GM23338 (cell line): ENCODE data around the gene CPT2. TPM values are rescaled to one million over a fixed set of nuclear protein-coding genes. Genes with fewer than 3 reads are reported as not detected.
A peak's percentile ranks its signal among the peaks of the same experiment; 100 is the strongest.

Experiments used
- ATAC-seq: fragments of 200-7000 bp; cut with Tn5 transposase; 3 replicates; pipeline ENCODE4 v1.9.1; 2020
- DNase-seq: peaks from one replicate; pipeline ENCODE4 v3.0.0-alpha.2; 2015; ENCODE audit warnings: low spot score
- H2AFZ ChIP-seq: fragments of 200-600 bp; sonication (generic); 2 replicates; pipeline ENCODE4 v1.8.0; 2016; ENCODE audit warnings: antibody characterized with exemption, mild to moderate bottlenecking, moderate library complexity
- H3F3A ChIP-seq: fragments of 200-600 bp; sonication (generic); replicated peaks from 2 replicates; pipeline ENCODE4 v1.8.0; 2017; ENCODE audit warnings: antibody characterized with exemption, mixed run types, low read depth
- H3K27ac ChIP-seq: fragments of 200-600 bp; sonication (generic); 2 replicates; pipeline ENCODE4 v1.6.1; 2016; ENCODE audit warnings: low read depth
- H3K27me3 ChIP-seq: fragments of 200-600 bp; sonication (generic); 2 replicates; pipeline ENCODE4 v1.8.0; 2016; ENCODE audit warnings: mild to moderate bottlenecking, mixed run types, moderate library complexity; ENCODE audit not compliant: insufficient read depth
- H3K36me3 ChIP-seq: fragments of 200-600 bp; sonication (generic); 2 replicates; pipeline ENCODE4 v1.8.0; 2016; ENCODE audit warnings: mild to moderate bottlenecking; ENCODE audit not compliant: insufficient read depth
- H3K4me1 ChIP-seq: fragments of 200-600 bp; sonication (generic); 2 replicates; pipeline ENCODE4 v1.8.0; 2016; ENCODE audit warnings: mild to moderate bottlenecking, moderate library complexity; ENCODE audit not compliant: insufficient read depth
- H3K4me2 ChIP-seq: fragments of 200-600 bp; sonication (generic); 2 replicates; pipeline ENCODE4 v1.7.1; 2017; ENCODE audit warnings: mixed run types
- H3K4me3 ChIP-seq: fragments of 200-600 bp; sonication (generic); 2 replicates; pipeline ENCODE4 v1.6.1; 2016; ENCODE audit warnings: mixed run types
- H3K79me2 ChIP-seq: fragments of 200-600 bp; sonication (generic); replicated peaks from 2 replicates; pipeline ENCODE4 v1.8.0; 2017; ENCODE audit warnings: mild to moderate bottlenecking; ENCODE audit not compliant: insufficient read depth
- H3K9me2 ChIP-seq: fragments of 200-600 bp; sonication (generic); 2 replicates; pipeline ENCODE4 v1.8.0; 2017; ENCODE audit not compliant: insufficient read depth
- H4K20me1 ChIP-seq: fragments of 200-600 bp; sonication (generic); replicated peaks from 2 replicates; pipeline ENCODE4 v1.8.0; 2017; ENCODE audit warnings: mild to moderate bottlenecking; ENCODE audit not compliant: insufficient read depth
- H3K27ac Mint-ChIP-seq: 2 replicates; pipeline ENCODE4 v1.8.0; 2020; ENCODE audit warnings: inconsistent platforms, mild to moderate bottlenecking, moderate library complexity, mixed read lengths
- H3K27me3 Mint-ChIP-seq: 3 replicates; pipeline ENCODE4 v1.8.0; 2022; ENCODE audit warnings: low read depth, mild to moderate bottlenecking, moderate library complexity, mixed read lengths, inconsistent platforms; ENCODE audit not compliant: insufficient read depth, poor library complexity
- H3K36me3 Mint-ChIP-seq: 3 replicates; pipeline ENCODE4 v1.8.0; 2021; ENCODE audit warnings: low read depth, mild to moderate bottlenecking, inconsistent platforms, moderate library complexity, mixed read lengths
- H3K4me1 Mint-ChIP-seq: 3 replicates; pipeline ENCODE4 v1.8.0; 2020; ENCODE audit warnings: mild to moderate bottlenecking, inconsistent platforms, mixed read lengths
- H3K4me3 Mint-ChIP-seq: 3 replicates; pipeline ENCODE4 v1.8.0; 2021; ENCODE audit warnings: moderate library complexity, mild to moderate bottlenecking, inconsistent platforms, mixed read lengths
- H3K9me3 Mint-ChIP-seq: 3 replicates; pipeline ENCODE4 v1.8.0; 2020; ENCODE audit warnings: moderate library complexity, mild to moderate bottlenecking, inconsistent platforms, mixed read lengths
- CREB1 ChIP-seq: fragments of 250-450 bp; sonication (Bioruptor Pico); IDR thresholded peaks from 2 replicates; pipeline ENCODE4 v1.5.0; 2020; ENCODE audit warnings: low read depth, mild to moderate bottlenecking, moderate library complexity
- EZH2 ChIP-seq: fragments of 200-600 bp; sonication (generic); IDR thresholded peaks from one replicate; pipeline ENCODE4 v1.8.0; 2017; ENCODE audit warnings: antibody characterized with exemption, mild to moderate bottlenecking, low read depth; ENCODE audit not compliant: unreplicated experiment
- EZH2phosphoT487 ChIP-seq: fragments of 200-600 bp; sonication (generic); IDR thresholded peaks from one replicate; pipeline ENCODE4 v1.8.1; 2018; ENCODE audit warnings: antibody characterized with exemption; ENCODE audit not compliant: unreplicated experiment
- JUNB ChIP-seq: IDR thresholded peaks from one replicate; pipeline ENCODE4 v1.6.1; 2016; ENCODE audit warnings: antibody characterized with exemption; ENCODE audit not compliant: unreplicated experiment
- NANOG ChIP-seq: IDR thresholded peaks from 2 replicates; pipeline ENCODE4 v1.6.1; 2016; ENCODE audit warnings: antibody characterized with exemption, borderline replicate concordance
- POLR2AphosphoS5 ChIP-seq: IDR thresholded peaks from 2 replicates; pipeline ENCODE4 v1.6.1; 2016; ENCODE audit warnings: antibody characterized with exemption, low read depth
- STAT1 ChIP-seq: IDR thresholded peaks from one replicate; pipeline ENCODE4 v1.6.1; 2016; ENCODE audit warnings: antibody characterized with exemption; ENCODE audit not compliant: unreplicated experiment
- ZNF114 ChIP-seq: fragments of 250-450 bp; sonication (Bioruptor Pico); IDR thresholded peaks from 2 replicates; pipeline ENCODE4 v1.5.0; 2020; ENCODE audit warnings: mild to moderate bottlenecking, moderate library complexity
- ZNF331 ChIP-seq: fragments of 250-450 bp; sonication (Bioruptor Pico); IDR thresholded peaks from 2 replicates; pipeline ENCODE4 v1.5.0; 2020; ENCODE audit warnings: low read depth, mild to moderate bottlenecking, moderate library complexity
- long read RNA-seq: library from polyadenylated mRNA; unstranded; transcript quantifications from one replicate; pipeline ENCODE4 v2.0.0, GENCODE V29; 2020; ENCODE audit not compliant: unreplicated experiment
- polyA plus RNA-seq: library from polyadenylated mRNA; unstranded; fragments of >200 nt; fragmentation: Nextera tagmentation; extraction: Ambion mirVana; gene quantifications from 2 replicates; pipeline ENCODE4 v1.2.1, GENCODE V29; 2016
- total RNA-seq: library from RNA; depleted of rRNA; stranded (reverse); fragments of >200 nt; shearing (Covaris generic); gene quantifications from 2 replicates; pipeline ENCODE4 v1.2.3, GENCODE V29; 2014; rRNA removed
- TF ChIP-seq, protein P1 (sequence below): IDR thresholded peaks from one replicate; pipeline ENCODE4 v1.6.1; 2018; ENCODE audit warnings: antibody characterized with exemption; ENCODE audit not compliant: unreplicated experiment
- TF ChIP-seq, protein P2 (sequence below): IDR thresholded peaks from 2 replicates; pipeline ENCODE4 v1.6.1; 2016; ENCODE audit warnings: antibody characterized with exemption
- TF ChIP-seq, protein P3 (sequence below), 2 experiments: fragments of 200-600 bp in 1 of 2; sonication (generic) in 1 of 2; conservative IDR thresholded peaks; 2 replicates each; pipeline versions ENCODE4 v1.5.1 to v1.6.1; 2016 to 2017; ENCODE audit warnings: antibody characterized with exemption in 2 of 2, low read depth in 2 of 2, mild to moderate bottlenecking in 2 of 2, moderate library complexity in 1 of 2

The CPT2 gene
- total RNA-seq (30.6 and 30.9 TPM in 2 replicates), polyA plus RNA-seq (9.6 and 11.2 TPM in 2 replicates)
- long read RNA-seq, transcript CPT2-201 (5 exons, 3,094 nt), result major isoform, 18 of 22 reads
- long read RNA-seq, partial matches to known transcripts, result 1 of 22 reads
- long read RNA-seq, other reads (novel, unspliced or antisense), result 0 of 22 reads

DNA sequence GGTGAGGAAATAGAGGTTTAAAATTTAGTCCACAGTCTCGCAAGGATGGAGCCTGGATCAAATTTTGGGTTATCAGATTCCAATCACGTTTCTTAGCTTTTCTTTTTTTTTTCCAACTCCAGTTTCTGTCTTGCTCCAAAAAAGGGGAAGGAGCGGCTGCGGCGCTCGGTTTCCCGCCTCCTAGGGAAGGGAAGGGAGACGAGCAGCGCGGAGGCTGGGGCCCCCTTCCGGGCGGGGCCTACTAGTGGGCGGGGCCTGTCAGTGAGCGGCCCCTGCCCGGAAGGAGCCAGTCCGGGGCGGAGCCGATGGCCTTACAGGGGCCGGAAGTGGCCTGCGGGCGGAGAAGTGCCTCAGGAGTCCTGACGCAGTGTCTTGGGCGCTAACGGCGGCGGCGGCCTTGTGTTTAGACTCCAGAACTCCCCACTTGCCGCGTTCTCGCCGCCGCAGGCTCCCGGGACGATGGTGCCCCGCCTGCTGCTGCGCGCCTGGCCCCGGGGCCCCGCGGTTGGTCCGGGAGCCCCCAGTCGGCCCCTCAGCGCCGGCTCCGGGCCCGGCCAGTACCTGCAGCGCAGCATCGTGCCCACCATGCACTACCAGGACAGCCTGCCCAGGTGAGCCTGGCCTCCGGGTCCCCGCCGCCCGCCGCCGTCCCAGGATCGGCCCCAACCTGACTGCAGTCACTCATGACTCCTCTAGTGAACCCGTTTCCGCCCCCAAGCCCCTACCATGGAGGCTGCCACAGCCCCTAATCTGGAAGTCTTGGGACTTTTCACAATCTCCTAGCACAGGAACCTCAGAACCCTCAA, at the start of gene CPT2:
CPT2 (plus strand) TSS at position 340 of the 806 bp plus-strand sequence; CDS start at position 460, 120 bp downstream.
- Mint-ChIP-seq H3K9me3 (no peaks in the 10 kb centered on the region; the same call in 1 of the 3 replicates), H3K27me3 (peaks cover 17% of the 10 kb centered on the region)
- H3K27ac ChIP-seq, result peak within 1 kb of the TSS; percentile 70

DNA sequence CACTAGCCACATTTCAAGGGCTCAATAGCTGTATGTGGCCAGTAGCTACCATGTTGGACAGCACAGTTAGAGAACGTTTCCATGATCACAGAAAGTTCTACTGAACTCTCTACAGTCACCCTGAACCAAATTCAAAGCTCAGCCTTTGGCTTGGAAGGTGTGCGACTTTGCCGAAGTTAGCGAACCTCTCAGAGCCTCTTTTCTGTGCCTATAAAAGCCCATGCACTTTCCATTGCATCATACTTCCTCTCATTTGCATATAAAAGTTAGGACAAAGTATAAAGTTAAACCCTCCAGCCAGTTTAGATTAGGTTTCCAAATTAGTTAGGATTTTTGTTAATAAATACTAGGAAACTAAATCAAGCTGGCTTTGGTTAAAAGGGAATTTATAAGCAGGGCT, 49.5 kb upstream of the CPT2 start:
- Mint-ChIP-seq H3K4me3 (no peak overlapping the region), H3K4me1 (peaks cover 3% of the 10 kb centered on the region; the same call in 2 of the 3 replicates), H3K27ac (no peak overlapping the region), H3K36me3 (no peaks in the 10 kb centered on the region), H3K9me3 (no peaks in the 10 kb centered on the region), H3K27me3 (peaks cover 3% of the 10 kb centered on the region)
- Histone ChIP-seq H3K4me2 (no peak overlapping the region), H3K9me2 (no peaks in the 10 kb centered on the region), H3K4me3 (no peak overlapping the region), H3K4me1 (no peaks in the 10 kb centered on the region), H4K20me1 (no peaks in the 10 kb centered on the region), H3F3A (no peaks in the 10 kb centered on the region), H3K79me2 (no peaks in the 10 kb centered on the region), H3K27me3 (no peaks in the 10 kb centered on the region), H3K36me3 (no peaks in the 10 kb centered on the region), H2AFZ (peak overlapping the region; percentile 38), H3K27ac (no peak overlapping the region)
- DNase-seq (no peak), ATAC-seq (no peak)
- TF ChIP-seq POLR2AphosphoS5, result no peak
- no peak for TF ChIP-seq JUNB
- no peak for TF ChIP-seq STAT1
- no peak for TF ChIP-seq CREB1 (CRISPR knock-in tag)
- TF ChIP-seq, protein P1, sequence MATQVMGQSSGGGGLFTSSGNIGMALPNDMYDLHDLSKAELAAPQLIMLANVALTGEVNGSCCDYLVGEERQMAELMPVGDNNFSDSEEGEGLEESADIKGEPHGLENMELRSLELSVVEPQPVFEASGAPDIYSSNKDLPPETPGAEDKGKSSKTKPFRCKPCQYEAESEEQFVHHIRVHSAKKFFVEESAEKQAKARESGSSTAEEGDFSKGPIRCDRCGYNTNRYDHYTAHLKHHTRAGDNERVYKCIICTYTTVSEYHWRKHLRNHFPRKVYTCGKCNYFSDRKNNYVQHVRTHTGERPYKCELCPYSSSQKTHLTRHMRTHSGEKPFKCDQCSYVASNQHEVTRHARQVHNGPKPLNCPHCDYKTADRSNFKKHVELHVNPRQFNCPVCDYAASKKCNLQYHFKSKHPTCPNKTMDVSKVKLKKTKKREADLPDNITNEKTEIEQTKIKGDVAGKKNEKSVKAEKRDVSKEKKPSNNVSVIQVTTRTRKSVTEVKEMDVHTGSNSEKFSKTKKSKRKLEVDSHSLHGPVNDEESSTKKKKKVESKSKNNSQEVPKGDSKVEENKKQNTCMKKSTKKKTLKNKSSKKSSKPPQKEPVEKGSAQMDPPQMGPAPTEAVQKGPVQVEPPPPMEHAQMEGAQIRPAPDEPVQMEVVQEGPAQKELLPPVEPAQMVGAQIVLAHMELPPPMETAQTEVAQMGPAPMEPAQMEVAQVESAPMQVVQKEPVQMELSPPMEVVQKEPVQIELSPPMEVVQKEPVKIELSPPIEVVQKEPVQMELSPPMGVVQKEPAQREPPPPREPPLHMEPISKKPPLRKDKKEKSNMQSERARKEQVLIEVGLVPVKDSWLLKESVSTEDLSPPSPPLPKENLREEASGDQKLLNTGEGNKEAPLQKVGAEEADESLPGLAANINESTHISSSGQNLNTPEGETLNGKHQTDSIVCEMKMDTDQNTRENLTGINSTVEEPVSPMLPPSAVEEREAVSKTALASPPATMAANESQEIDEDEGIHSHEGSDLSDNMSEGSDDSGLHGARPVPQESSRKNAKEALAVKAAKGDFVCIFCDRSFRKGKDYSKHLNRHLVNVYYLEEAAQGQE, result no peak
- TF ChIP-seq, protein P2, sequence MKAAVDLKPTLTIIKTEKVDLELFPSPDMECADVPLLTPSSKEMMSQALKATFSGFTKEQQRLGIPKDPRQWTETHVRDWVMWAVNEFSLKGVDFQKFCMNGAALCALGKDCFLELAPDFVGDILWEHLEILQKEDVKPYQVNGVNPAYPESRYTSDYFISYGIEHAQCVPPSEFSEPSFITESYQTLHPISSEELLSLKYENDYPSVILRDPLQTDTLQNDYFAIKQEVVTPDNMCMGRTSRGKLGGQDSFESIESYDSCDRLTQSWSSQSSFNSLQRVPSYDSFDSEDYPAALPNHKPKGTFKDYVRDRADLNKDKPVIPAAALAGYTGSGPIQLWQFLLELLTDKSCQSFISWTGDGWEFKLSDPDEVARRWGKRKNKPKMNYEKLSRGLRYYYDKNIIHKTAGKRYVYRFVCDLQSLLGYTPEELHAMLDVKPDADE, result no peak
- no peak for TF ChIP-seq ZNF114
- no peak for TF ChIP-seq EZH2phosphoT487
- TF ChIP-seq NANOG, result no peak
- TF ChIP-seq ZNF331 (CRISPR knock-in tag), result no peak

More for the DNA sequence above, at the start of gene CPT2:
- Histone ChIP-seq H3K4me2 (peak within 1 kb of the TSS; percentile 92), H3F3A (no peaks in the 10 kb centered on the region), H3K9me2 (no peaks in the 10 kb centered on the region), H3K79me2 (peaks cover 8% of the 10 kb centered on the region), H3K4me1 (peaks cover 11% of the 10 kb centered on the region), H3K4me3 (peak within 1 kb of the TSS; percentile 94), H2AFZ (peak within 1 kb of the TSS; percentile 69), H3K36me3 (no peaks in the 10 kb centered on the region), H3K27me3 (peaks cover 4% of the 10 kb centered on the region; the same call in 1 of the 2 replicates), H4K20me1 (no peaks in the 10 kb centered on the region)
- Mint-ChIP-seq H3K36me3 (peaks cover 5% of the 10 kb centered on the region; the same call in 1 of the 3 replicates), H3K27ac (peak within 1 kb of the TSS; percentile 93), H3K4me1 (peaks cover 20% of the 10 kb centered on the region), H3K4me3 (peak within 1 kb of the TSS; percentile 97)
- ATAC-seq, result peak; percentile 99
- peak; percentile 98 for DNase-seq
- TF ChIP-seq EZH2phosphoT487 (no peak), STAT1 (no peak), EZH2 (no peak), POLR2AphosphoS5 (peak; percentile 94), CREB1 (CRISPR knock-in tag) (0 out of 2 replicates have a peak, but pooled peaks have one; percentile 22)
- TF ChIP-seq, protein P2, result peak; percentile 33; the same call in 1 of the 2 replicates
- TF ChIP-seq, protein P3, sequence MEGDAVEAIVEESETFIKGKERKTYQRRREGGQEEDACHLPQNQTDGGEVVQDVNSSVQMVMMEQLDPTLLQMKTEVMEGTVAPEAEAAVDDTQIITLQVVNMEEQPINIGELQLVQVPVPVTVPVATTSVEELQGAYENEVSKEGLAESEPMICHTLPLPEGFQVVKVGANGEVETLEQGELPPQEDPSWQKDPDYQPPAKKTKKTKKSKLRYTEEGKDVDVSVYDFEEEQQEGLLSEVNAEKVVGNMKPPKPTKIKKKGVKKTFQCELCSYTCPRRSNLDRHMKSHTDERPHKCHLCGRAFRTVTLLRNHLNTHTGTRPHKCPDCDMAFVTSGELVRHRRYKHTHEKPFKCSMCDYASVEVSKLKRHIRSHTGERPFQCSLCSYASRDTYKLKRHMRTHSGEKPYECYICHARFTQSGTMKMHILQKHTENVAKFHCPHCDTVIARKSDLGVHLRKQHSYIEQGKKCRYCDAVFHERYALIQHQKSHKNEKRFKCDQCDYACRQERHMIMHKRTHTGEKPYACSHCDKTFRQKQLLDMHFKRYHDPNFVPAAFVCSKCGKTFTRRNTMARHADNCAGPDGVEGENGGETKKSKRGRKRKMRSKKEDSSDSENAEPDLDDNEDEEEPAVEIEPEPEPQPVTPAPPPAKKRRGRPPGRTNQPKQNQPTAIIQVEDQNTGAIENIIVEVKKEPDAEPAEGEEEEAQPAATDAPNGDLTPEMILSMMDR (conservative IDR thresholded peaks at IDR 0.05; ENCODE audit: low read depth in 2 of 2), result no peak
